ENCODE results near the gene FOCAD.

Gene FOCAD

GRCh38 chr9:20872340-20872977 is 188.4 kb downstream of the FOCAD start:
- H3K4me3 ChIP-seq (ENCODE audit: low read depth, low read length), result no peak overlapping the region
- in situ Hi-C loops (cut with HindIII; ENCODE audit: low sequenced_read_pairs), result no loop called here
- DNase-seq (ENCODE audit: low read depth), result peak; percentile 88
- TF ChIP-seq CTCF (IDR thresholded peaks at IDR 0.05; ENCODE audit: low read depth, low read length, missing control alignments), result no peak

GRCh38 chr9:20873240-20873865 is 189.3 kb downstream of the FOCAD start:
- H3K4me3 ChIP-seq (ENCODE audit: low read depth, low read length), result no peak overlapping the region
- TF ChIP-seq CTCF (IDR thresholded peaks at IDR 0.05; ENCODE audit: low read depth, low read length, missing control alignments), result no peak
- in situ Hi-C loops (cut with HindIII; ENCODE audit: low sequenced_read_pairs), result no loop called here
- peak; percentile 29 for DNase-seq (ENCODE audit: low read depth)

- no peak for TF ChIP-seq CTCF (IDR thresholded peaks at IDR 0.05; ENCODE audit: low read depth, low read length, missing control alignments)
- DNase-seq (ENCODE audit: low read depth), result no peak
- no peak overlapping the region for H3K4me3 ChIP-seq (ENCODE audit: low read depth, low read length)
- in situ Hi-C loops (cut with HindIII; ENCODE audit: low sequenced_read_pairs), result no loop called here
Measured at GRCh38 chr9:20880271-20880670, 196.2 kb downstream of the FOCAD start.

GRCh38 chr9:20880675-20881074 is 196.6 kb downstream of the FOCAD start:
- in situ Hi-C loops (cut with HindIII; ENCODE audit: low sequenced_read_pairs), result no loop called here
- no peak for TF ChIP-seq CTCF (IDR thresholded peaks at IDR 0.05; ENCODE audit: low read depth, low read length, missing control alignments)
- H3K4me3 ChIP-seq (ENCODE audit: low read depth, low read length), result no peak overlapping the region
- no peak for DNase-seq (ENCODE audit: low read depth)

- in situ Hi-C loops (cut with HindIII; ENCODE audit: low sequenced_read_pairs), result no loop called here
- peak; percentile 63 for TF ChIP-seq CTCF (IDR thresholded peaks at IDR 0.05; ENCODE audit: low read depth, low read length, missing control alignments)
- no peak overlapping the region for H3K4me3 ChIP-seq (ENCODE audit: low read depth, low read length)
- DNase-seq (ENCODE audit: low read depth), result peak; percentile 33
Measured at GRCh38 chr9:20884985-20885593, 201.0 kb downstream of the FOCAD start.

GRCh38 chr9:20898885-20899554 is 215.0 kb downstream of the FOCAD start:
- DNase-seq (ENCODE audit: low read depth), result no peak
- in situ Hi-C loops (cut with HindIII; ENCODE audit: low sequenced_read_pairs), result no loop called here
- TF ChIP-seq CTCF (IDR thresholded peaks at IDR 0.05; ENCODE audit: low read depth, low read length, missing control alignments), result no peak
- H3K4me3 ChIP-seq (ENCODE audit: low read depth, low read length), result no peak overlapping the region
